Measurements from ENCODE around the gene GRID2. TPM values are rescaled to one million over a fixed set of nuclear protein-coding genes. Genes with fewer than 3 reads are reported as not detected.

GRID2 gene
- polyA plus RNA-seq, 1 of the 3 experiments (the other 2 are of a cell fraction), result not detected

- Histone ChIP-seq H3K27ac (ENCODE audit: low read depth in 2 of 2, low read length in 1 of 2) (no peak overlapping the region), H3K4me2 (no peak overlapping the region), H3K4me1 (ENCODE audit: control insufficient read depth in 1 of 2, insufficient read depth in 2 of 2, low read depth in 1 of 2, low read length in 1 of 2) (no peaks in the 10 kb centered on the region), H3K4me3 (ENCODE audit: low read depth in 2 of 2, low read length in 1 of 2) (no peak overlapping the region), H3K27me3 (ENCODE audit: insufficient read depth) (no peaks in the 10 kb centered on the region), H3K9ac (no peak overlapping the region), H3F3A (replicated peaks; ENCODE audit: insufficient read depth) (no peaks in the 10 kb centered on the region), H3K9me3 (no peaks in the 10 kb centered on the region), H4K20me1 (ENCODE audit: insufficient read depth) (no peaks in the 10 kb centered on the region), H2AFZ (ENCODE audit: low read depth) (no peak overlapping the region), H3K79me2 (ENCODE audit: insufficient read depth) (no peaks in the 10 kb centered on the region), H3K36me3 (replicated peaks in 1 of 2; ENCODE audit: control insufficient read depth in 1 of 2, insufficient read depth in 2 of 2, low read length in 1 of 2) (no peaks in the 10 kb centered on the region), H3K9me2 (no peaks in the 10 kb centered on the region)
- ChIA-PET POLR2A (no interaction called here), CTCF (interaction anchor here (0.7 kb wide), 1 partner anchor 142 kb away, joined by 3 read pairs; no protein-coding TSS in a partner anchor)
- WGBS (ENCODE audit: low lambda C conversion rate), result 68% methylated on average over 3 of the region's 3 CpGs
- DNase-seq, result no peak
- TF ChIP-seq REST (IDR thresholded peaks at IDR 0.05; ENCODE audit: low read depth, low read length) (no peak), TAF1 (IDR thresholded peaks at IDR 0.05; ENCODE audit: borderline replicate concordance, low read depth, low read length) (no peak), PBX3 (IDR thresholded peaks at IDR 0.05) (no peak), POLR2AphosphoS5 (IDR thresholded peaks at IDR 0.05; ENCODE audit: low read depth, low read length) (no peak), NFIC (IDR thresholded peaks at IDR 0.05; ENCODE audit: borderline replicate concordance) (no peak), RCOR1 (IDR thresholded peaks at IDR 0.05; ENCODE audit: low read length) (no peak), EP300 (IDR thresholded peaks at IDR 0.05; ENCODE audit: borderline replicate concordance in 1 of 2, low read depth in 1 of 2, low read length in 1 of 2) (no peak), TCF12 (IDR thresholded peaks at IDR 0.05) (no peak), TEAD4 (IDR thresholded peaks at IDR 0.05; ENCODE audit: borderline replicate concordance, insufficient read depth) (no peak), MXI1 (IDR thresholded peaks at IDR 0.05; ENCODE audit: low read depth, low read length) (no peak), CTCF (IDR thresholded peaks at IDR 0.05) (no peak), RAD21 (IDR thresholded peaks at IDR 0.05; ENCODE audit: low read length) (no peak), RFX5 (IDR thresholded peaks at IDR 0.05; ENCODE audit: low read length) (no peak), RXRA (IDR thresholded peaks at IDR 0.05; ENCODE audit: borderline replicate concordance, low read depth) (no peak)
Measured at GRCh38 chr4:93645120-93645519, 1341.4 kb downstream of the GRID2 start.

All from SK-N-SH (cell line).